Left lung (tissue), 10 donors: ENCODE measurements around the gene KCTD7. TPM values are rescaled to one million over a fixed set of nuclear protein-coding genes. Genes with fewer than 3 reads are reported as not detected.
"Not testable (repeated sequence)": the region's sequence is repeated elsewhere in the genome, so short reads cannot be mapped to it uniquely, and the experiment has no call there.

Experiments
- ATAC-seq: fragments of 200-7000 bp; cut with Tn5 transposase; one replicate; pipeline ENCODE4 v1.9.1; 2020; ENCODE audit warnings: moderate library complexity
- DNase-seq, 4 donors: peaks; one replicate each; pipeline ENCODE4 v3.0.0-alpha.2; 2013 to 2020
- H3K27ac ChIP-seq, 2 donors: fragments of 200-600 bp; sonication (generic) in 1 of 2; one replicate each; pipeline versions ENCODE4 v1.5.0 to v1.8.0; 2020 to 2021
- H3K27me3 ChIP-seq, 2 donors: fragments of 200-600 bp; sonication (generic) in 1 of 2; one replicate each; pipeline versions ENCODE4 v1.5.0 to v1.8.0; 2020 to 2021
- H3K36me3 ChIP-seq, 2 donors: fragments of 200-600 bp; sonication (generic) in 1 of 2; one replicate each; pipeline versions ENCODE4 v1.5.0 to v1.8.0; 2020 to 2021
- H3K4me1 ChIP-seq, 2 donors: fragments of 200-600 bp; one replicate each; pipeline ENCODE4 v1.8.0; 2021
- H3K4me3 ChIP-seq, 2 donors: fragments of 200-600 bp; sonication (generic) in 1 of 2; one replicate each; pipeline versions ENCODE4 v1.5.0 to v1.8.0; 2020 to 2021; ENCODE audit warnings: mild to moderate bottlenecking in 1 of 2
- H3K9me3 ChIP-seq, 2 donors: fragments of 200-600 bp; sonication (generic) in 1 of 2; one replicate each; pipeline versions ENCODE4 v1.5.0 to v1.8.0; 2020 to 2021
- intact Hi-C, 2 donors: fragments of 100-400 bp; cut with DNase I; formaldehyde crosslinking; loops; one replicate each; pipeline versions ENCODE4 v1.11.2 to v1.14.2; 2022
- polyA plus RNA-seq, 6 donors: library from polyadenylated mRNA; unstranded; fragments of 120-200 nt; gene quantifications; one replicate each; pipeline ENCODE4 v1.2.1, GENCODE V29; 2013; ENCODE audit not compliant: insufficient read length in 6 of 6
- total RNA-seq, 2 donors: library from RNA; stranded (reverse); fragmentation: NEBNext Ultra II Directional; extraction: Animal tissue kit (Norgen Biotek cat#: 25700); gene quantifications; one replicate each; pipeline ENCODE4 v1.2.1, GENCODE V29; 2021
- TF ChIP-seq, protein P1 (sequence below), 2 donors: fragments of 200-600 bp; sonication (generic) in 1 of 2; IDR thresholded peaks; one replicate each; pipeline versions ENCODE4 v1.5.0 to v1.8.0; 2021; ENCODE audit warnings: antibody characterized with exemption in 2 of 2
- donor health status: DM: no; HTN: yes; CAD: no.
- donor health status: DM: no; HTN: no; CAD: no.

The KCTD7 gene
- total and polyA plus RNA-seq, 8 donors = 10.4 to 32.2 (median 28.5) TPM

DNA sequence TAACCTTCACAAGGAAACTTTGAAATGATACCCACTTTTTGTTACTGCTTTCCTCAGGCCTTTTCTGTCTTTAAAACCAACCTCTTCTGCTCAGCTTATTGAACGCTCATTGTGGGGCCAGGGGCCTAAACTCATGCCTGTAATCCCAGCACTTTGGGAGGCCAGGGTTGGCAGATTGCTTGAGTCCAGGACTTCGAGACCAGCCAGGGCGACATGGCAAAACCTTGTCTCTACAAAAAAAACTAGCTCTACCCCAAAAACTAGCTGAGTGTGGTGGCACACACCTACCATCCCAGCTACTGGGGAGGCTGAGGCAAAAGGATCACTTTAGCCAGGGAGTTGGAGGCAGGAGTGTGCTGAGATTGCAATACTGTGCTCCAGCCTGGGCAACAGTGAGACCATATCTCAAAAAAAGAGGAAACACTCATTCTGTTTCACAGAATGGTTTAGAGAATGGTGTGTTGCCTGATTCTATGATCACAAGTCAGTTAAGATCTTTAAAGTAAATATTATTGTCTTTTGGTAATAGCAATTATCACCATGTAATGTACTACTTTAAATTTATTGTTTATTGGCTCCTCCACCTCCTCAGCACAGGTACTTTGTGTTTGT, 51.1 kb downstream of the KCTD7 start:
- Histone ChIP-seq H3K36me3 (no peaks in the 10 kb centered on the region), H3K27me3 (no peaks in the 10 kb centered on the region), H3K4me3 (no peak overlapping the region), H3K4me1 (peaks cover 12 to 30% of the 10 kb centered on the region in 2 donors), H3K9me3 (no peaks in the 10 kb centered on the region), H3K27ac (no peak overlapping the region)
- TF ChIP-seq, protein P1, sequence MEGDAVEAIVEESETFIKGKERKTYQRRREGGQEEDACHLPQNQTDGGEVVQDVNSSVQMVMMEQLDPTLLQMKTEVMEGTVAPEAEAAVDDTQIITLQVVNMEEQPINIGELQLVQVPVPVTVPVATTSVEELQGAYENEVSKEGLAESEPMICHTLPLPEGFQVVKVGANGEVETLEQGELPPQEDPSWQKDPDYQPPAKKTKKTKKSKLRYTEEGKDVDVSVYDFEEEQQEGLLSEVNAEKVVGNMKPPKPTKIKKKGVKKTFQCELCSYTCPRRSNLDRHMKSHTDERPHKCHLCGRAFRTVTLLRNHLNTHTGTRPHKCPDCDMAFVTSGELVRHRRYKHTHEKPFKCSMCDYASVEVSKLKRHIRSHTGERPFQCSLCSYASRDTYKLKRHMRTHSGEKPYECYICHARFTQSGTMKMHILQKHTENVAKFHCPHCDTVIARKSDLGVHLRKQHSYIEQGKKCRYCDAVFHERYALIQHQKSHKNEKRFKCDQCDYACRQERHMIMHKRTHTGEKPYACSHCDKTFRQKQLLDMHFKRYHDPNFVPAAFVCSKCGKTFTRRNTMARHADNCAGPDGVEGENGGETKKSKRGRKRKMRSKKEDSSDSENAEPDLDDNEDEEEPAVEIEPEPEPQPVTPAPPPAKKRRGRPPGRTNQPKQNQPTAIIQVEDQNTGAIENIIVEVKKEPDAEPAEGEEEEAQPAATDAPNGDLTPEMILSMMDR (IDR thresholded peaks at IDR 0.05) = no peak
- intact Hi-C loops = no loop called here
- ATAC-seq (no peak), DNase-seq (no peak)

DNA sequence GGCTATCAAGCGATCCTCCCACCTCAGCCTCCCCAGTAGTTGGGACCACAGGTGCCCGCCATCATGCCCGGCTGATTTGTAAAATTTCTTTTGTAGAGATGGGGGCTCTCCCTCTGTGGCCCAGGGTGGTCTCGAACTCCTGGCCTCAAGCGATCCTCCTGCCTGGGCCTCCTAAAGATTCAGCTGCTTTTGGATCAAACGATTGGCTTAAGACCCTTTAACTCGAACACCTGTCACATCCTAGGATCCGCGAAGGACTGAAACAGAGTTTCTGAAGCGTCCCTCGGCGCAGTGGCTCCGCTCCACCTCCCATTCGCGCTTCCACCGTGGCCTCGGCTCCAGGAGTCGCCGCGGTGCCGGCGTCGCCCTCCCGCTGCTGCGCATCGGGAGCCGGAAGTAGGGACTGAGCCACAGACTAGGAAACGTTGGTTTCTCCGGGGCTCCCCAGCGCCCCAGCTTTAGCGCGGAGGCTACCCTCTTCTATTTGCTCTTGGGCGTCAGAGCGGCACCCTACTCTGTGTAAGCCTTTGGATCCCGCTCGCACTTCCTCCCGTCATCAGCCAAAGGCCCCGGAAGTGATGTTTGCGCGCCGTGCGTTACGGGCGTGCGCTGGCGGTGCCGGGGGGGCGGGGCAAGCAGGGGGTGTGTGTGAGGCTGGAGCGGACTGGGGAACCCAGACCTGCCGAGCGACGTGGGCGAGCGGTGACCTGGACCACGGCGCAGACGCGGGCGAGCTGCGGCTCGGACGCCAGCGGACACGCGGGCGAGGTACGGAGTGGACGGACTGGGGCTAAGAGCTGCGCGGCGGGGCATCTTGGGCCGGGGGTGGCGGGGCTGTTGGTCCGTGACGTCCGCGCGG, 53.0 kb downstream of the KCTD7 start:
- Histone ChIP-seq H3K27ac (peak overlapping the region; percentile 87 to 99), H3K36me3 (no peaks in the 10 kb centered on the region), H3K4me3 (peak overlapping the region; percentile 89 to 97), H3K9me3 (no peaks in the 10 kb centered on the region), H3K27me3 (no peaks in the 10 kb centered on the region), H3K4me1 (peaks cover 12 to 30% of the 10 kb centered on the region in 2 donors)
- DNase-seq = peak; percentile 94 to 99 (median 96)
- TF ChIP-seq, protein P1 (IDR thresholded peaks at IDR 0.05) = no peak
- peak; percentile 99 for ATAC-seq
- intact Hi-C loops = no loop called here

DNA sequence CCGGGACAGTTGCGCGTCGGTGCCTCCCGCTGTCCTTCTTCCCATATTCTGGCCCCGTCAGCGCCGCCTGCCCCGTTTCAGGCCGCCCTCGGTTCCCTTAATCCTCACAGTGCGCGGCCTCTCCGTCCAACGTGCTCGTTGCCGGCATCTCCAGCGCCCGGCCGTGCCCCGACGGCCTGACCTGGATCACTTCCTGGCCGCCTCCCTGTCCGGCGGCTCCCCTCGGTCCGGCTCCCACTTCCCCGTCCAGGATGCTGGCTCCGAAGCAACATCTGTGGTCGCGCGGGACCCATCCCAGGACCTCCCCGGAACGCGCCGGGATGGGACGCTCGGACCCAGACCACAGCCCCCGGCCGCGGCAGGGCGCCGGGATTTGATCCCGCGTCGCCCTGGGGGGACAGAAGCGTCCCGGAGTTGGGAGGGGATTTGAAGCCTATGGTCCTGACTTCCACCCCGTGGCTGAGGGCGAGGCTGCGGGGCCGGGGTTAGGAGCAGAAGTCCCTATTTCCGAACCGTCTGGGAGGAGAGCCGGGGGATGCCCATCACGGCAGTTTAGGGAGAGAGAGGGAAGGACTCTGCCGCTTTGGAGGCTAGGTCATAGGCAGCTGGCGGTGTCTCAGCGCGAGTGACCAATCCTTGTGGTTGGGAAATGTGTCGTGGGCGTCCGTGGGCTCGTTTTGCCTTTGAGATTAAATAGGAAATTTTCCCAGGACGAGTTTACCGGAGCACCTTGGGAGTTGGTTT, 53.8 kb downstream of the KCTD7 start:
- Histone ChIP-seq H3K9me3 (no peaks in the 10 kb centered on the region), H3K4me1 (peaks cover 12 to 30% of the 10 kb centered on the region in 2 donors), H3K27ac (peak overlapping the region; percentile 87 to 99), H3K36me3 (no peaks in the 10 kb centered on the region), H3K4me3 (peak overlapping the region; percentile 89 to 97), H3K27me3 (no peaks in the 10 kb centered on the region)
- ATAC-seq (peak; percentile 60), DNase-seq (no peak)
- intact Hi-C loops = no loop called here
- TF ChIP-seq, protein P1 (IDR thresholded peaks at IDR 0.05) = no peak

DNA sequence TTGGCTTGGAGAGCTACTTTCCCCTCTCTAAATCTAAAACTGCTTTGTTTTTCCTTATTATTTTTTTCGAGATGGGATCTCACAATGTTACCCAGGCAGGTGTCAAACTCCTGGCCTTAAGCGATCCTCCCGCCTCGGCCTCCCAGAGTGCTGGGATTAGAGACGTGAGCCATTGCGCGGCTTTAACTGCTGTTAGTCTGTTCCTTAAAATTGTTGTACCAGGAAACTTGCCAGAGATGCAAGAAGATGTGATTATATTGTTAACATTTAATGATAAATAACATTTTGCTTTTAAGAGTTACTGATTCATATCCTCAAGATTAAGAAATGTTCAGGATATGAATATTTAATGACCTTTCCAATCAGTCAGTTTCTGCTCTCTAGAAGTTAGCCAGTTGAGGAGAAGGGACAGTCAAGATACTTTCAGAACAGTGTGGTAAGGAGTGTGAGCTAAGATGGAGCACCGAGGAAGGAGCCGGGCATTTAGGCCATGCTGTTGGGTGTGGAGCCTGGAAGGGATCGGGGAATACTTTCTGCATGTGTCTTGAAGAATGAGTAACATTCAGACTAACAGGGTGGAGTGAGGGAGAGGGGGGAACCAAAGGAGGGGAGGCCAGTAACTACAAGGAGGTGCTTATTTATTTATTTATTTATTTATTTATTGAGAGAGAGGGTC, 54.6 kb downstream of the KCTD7 start:
- Histone ChIP-seq H3K4me3 (peak overlapping the region; percentile 89 to 97), H3K4me1 (peaks cover 12 to 30% of the 10 kb centered on the region in 2 donors)
- DNase-seq, H3K27me3 ChIP-seq, ATAC-seq, H3K36me3 ChIP-seq, H3K9me3 ChIP-seq, intact Hi-C loops, H3K27ac ChIP-seq: not testable (repeated sequence)

DNA sequence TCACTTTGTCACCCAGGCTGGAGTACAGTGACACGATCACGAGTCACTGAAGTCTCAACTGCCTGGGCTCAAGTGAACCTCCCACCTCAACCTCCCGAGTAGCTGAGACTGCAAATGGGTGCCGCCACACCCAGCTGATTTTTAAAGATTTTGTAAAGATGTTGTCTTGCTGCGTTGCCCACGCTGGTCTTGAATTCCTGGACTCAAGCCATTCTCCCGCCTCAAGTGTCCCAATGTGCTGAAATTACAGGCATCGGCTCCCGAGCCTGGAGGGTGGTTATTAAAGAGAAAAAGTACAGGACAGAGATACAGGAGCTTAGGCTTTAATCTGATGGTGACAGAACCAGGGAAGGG, 55.1 kb downstream of the KCTD7 start:
- Histone ChIP-seq H3K9me3 (no peaks in the 10 kb centered on the region), H3K4me1 (peaks cover 12 to 30% of the 10 kb centered on the region in 2 donors), H3K36me3 (no peaks in the 10 kb centered on the region), H3K4me3 (no peak overlapping the region), H3K27ac (no peak overlapping the region), H3K27me3 (no peaks in the 10 kb centered on the region)
- intact Hi-C loops = no loop called here
- DNase-seq (no peak), ATAC-seq (no peak)
- TF ChIP-seq, protein P1 (IDR thresholded peaks at IDR 0.05) = no peak

DNA sequence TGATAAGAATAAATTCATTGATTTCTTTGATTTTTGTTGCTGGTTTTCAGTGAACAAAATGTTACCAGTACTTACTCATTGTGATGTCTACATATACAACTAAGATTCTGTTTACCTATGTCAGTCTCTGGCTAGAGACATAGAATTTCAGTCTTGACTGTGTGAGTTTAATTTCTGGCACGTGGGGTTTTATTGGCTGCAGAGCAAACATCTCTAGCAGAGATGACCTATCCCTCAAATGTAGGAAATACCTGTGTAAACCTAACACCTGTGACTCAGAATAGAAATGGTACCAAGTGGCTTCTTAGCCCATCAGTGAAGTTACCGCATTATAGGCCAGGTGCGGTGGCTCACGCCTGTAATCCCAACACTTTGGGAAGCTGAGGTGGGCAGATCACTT, 57.0 kb downstream of the KCTD7 start:
- H3K4me1 ChIP-seq = peaks cover 12 to 28% of the 10 kb centered on the region in 2 donors
- H3K27ac ChIP-seq, intact Hi-C loops, H3K4me3 ChIP-seq, H3K9me3 ChIP-seq, DNase-seq, ATAC-seq, H3K27me3 ChIP-seq, H3K36me3 ChIP-seq: not testable (repeated sequence)
